Calu3 (cell line): Measurements from ENCODE around the gene CNTN5. TPM values are rescaled to one million over a fixed set of nuclear protein-coding genes. Genes with fewer than 3 reads are reported as not detected.

Source experiments
- BruUV-seq: library from RNA; stranded (reverse); fragments of 400-500 nt; replicated peaks from 2 replicates; lab custom pipeline; 2021; lab: Mats Ljungman, UMichigan
- CTCF ChIA-PET: fragments of 300-600 bp; sonication (Branson Sonifier 250); formaldehyde crosslinking; loops from one replicate; lab custom pipeline; 2022; ENCODE audit warnings: antibody characterized with exemption; lab: Charles Lee
- DNase-seq: peaks from one replicate; pipeline ENCODE4 v3.0.0; 2022
- H3K27ac Mint-ChIP-seq: one replicate; pipeline ENCODE4 v1.8.0; 2022; ENCODE audit warnings: mixed read lengths; ENCODE audit not compliant: unreplicated experiment
- H3K27me3 Mint-ChIP-seq: one replicate; pipeline ENCODE4 v1.8.0; 2022; ENCODE audit warnings: mixed read lengths; ENCODE audit not compliant: unreplicated experiment
- H3K36me3 Mint-ChIP-seq: one replicate; pipeline ENCODE4 v1.8.0; 2022; ENCODE audit warnings: mild to moderate bottlenecking, moderate library complexity, mixed read lengths; ENCODE audit not compliant: insufficient read depth, unreplicated experiment
- H3K4me1 Mint-ChIP-seq: one replicate; pipeline ENCODE4 v1.8.0; 2022; ENCODE audit warnings: mild to moderate bottlenecking, low read depth, mixed read lengths; ENCODE audit not compliant: unreplicated experiment
- H3K4me3 Mint-ChIP-seq: one replicate; pipeline ENCODE4 v1.8.0; 2022; ENCODE audit warnings: mild to moderate bottlenecking, low read depth, moderate library complexity, mixed read lengths; ENCODE audit not compliant: unreplicated experiment
- H3K9me3 Mint-ChIP-seq: one replicate; pipeline ENCODE4 v1.8.0; 2022; ENCODE audit warnings: low read depth, mixed read lengths; ENCODE audit not compliant: unreplicated experiment
- intact Hi-C: fragments of 100-400 bp; cut with micrococcal nuclease; formaldehyde crosslinking; loops from one replicate; pipeline ENCODE4 v1.10.0; 2022; ENCODE audit not compliant: unreplicated experiment
- total RNA-seq: library from RNA; stranded (reverse); gene quantifications from 2 replicates; pipeline ENCODE4 v1.2.3, GENCODE V29; 2022
- TF ChIP-seq, protein P1 (sequence below): fragments of 200-600 bp; IDR thresholded peaks from one replicate; pipeline ENCODE4 v1.8.0; 2022; ENCODE audit warnings: antibody characterized with exemption; ENCODE audit not compliant: unreplicated experiment

Gene CNTN5
- total RNA-seq, 1 experiment from 2014 or later: not detected

- TF ChIP-seq, protein P1, sequence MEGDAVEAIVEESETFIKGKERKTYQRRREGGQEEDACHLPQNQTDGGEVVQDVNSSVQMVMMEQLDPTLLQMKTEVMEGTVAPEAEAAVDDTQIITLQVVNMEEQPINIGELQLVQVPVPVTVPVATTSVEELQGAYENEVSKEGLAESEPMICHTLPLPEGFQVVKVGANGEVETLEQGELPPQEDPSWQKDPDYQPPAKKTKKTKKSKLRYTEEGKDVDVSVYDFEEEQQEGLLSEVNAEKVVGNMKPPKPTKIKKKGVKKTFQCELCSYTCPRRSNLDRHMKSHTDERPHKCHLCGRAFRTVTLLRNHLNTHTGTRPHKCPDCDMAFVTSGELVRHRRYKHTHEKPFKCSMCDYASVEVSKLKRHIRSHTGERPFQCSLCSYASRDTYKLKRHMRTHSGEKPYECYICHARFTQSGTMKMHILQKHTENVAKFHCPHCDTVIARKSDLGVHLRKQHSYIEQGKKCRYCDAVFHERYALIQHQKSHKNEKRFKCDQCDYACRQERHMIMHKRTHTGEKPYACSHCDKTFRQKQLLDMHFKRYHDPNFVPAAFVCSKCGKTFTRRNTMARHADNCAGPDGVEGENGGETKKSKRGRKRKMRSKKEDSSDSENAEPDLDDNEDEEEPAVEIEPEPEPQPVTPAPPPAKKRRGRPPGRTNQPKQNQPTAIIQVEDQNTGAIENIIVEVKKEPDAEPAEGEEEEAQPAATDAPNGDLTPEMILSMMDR: no peak
- H3K9me3 Mint-ChIP-seq: peaks cover 5% of the 10 kb centered on the region
- intact Hi-C loops: no loop called here
- H3K4me3 Mint-ChIP-seq: no peak overlapping the region
- H3K27me3 Mint-ChIP-seq: no peaks in the 10 kb centered on the region
- CTCF ChIA-PET: no interaction called here
- H3K4me1 Mint-ChIP-seq: no peaks in the 10 kb centered on the region
- H3K27ac Mint-ChIP-seq: no peak overlapping the region
- DNase-seq: no peak
- H3K36me3 Mint-ChIP-seq: no peaks in the 10 kb centered on the region
- BruUV-seq: no TSS peak
Measured at GRCh38 chr11:99932684-99933083, 911.9 kb downstream of the CNTN5 start.

GRCh38 chr11:99934008-99934407, 913.3 kb downstream of the CNTN5 start:
- no TSS peak for BruUV-seq
- no peak overlapping the region for H3K27ac Mint-ChIP-seq
- H3K4me1 Mint-ChIP-seq: no peaks in the 10 kb centered on the region
- TF ChIP-seq, protein P1: no peak
- H3K9me3 Mint-ChIP-seq: peaks cover under 1% of the 10 kb centered on the region
- no peaks in the 10 kb centered on the region for H3K36me3 Mint-ChIP-seq
- intact Hi-C loops: no loop called here
- no peak for DNase-seq
- H3K27me3 Mint-ChIP-seq: no peaks in the 10 kb centered on the region
- CTCF ChIA-PET: no interaction called here
- no peak overlapping the region for H3K4me3 Mint-ChIP-seq

- no TSS peak for BruUV-seq
- DNase-seq: no peak
- H3K36me3 Mint-ChIP-seq: no peaks in the 10 kb centered on the region
- no peaks in the 10 kb centered on the region for H3K27me3 Mint-ChIP-seq
- H3K4me3 Mint-ChIP-seq: no peak overlapping the region
- intact Hi-C loops: no loop called here
- no peaks in the 10 kb centered on the region for H3K4me1 Mint-ChIP-seq
- no peaks in the 10 kb centered on the region for H3K9me3 Mint-ChIP-seq
- TF ChIP-seq, protein P1: no peak
- CTCF ChIA-PET: no interaction called here
- H3K27ac Mint-ChIP-seq: no peak overlapping the region
Measured at GRCh38 chr11:99937330-99937729, 916.6 kb downstream of the CNTN5 start.

- TF ChIP-seq, protein P1: no peak
- no peaks in the 10 kb centered on the region for H3K27me3 Mint-ChIP-seq
- H3K4me1 Mint-ChIP-seq: no peaks in the 10 kb centered on the region
- DNase-seq: no peak
- BruUV-seq: no TSS peak
- H3K27ac Mint-ChIP-seq: no peak overlapping the region
- CTCF ChIA-PET: no interaction called here
- no peaks in the 10 kb centered on the region for H3K9me3 Mint-ChIP-seq
- intact Hi-C loops: no loop called here
- no peak overlapping the region for H3K4me3 Mint-ChIP-seq
- H3K36me3 Mint-ChIP-seq: no peaks in the 10 kb centered on the region
Measured at GRCh38 chr11:99952816-99953215, 932.1 kb downstream of the CNTN5 start.
